Keratinocyte (primary cell): ENCODE data around the gene BCAS3. TPM values are rescaled to one million over a fixed set of nuclear protein-coding genes. Genes with fewer than 3 reads are reported as not detected.

ENCODE experiments used
- DNase-seq: peaks from one replicate; pipeline ENCODE4 v3.0.0-alpha.2; 2011; ENCODE audit warnings: low read depth, missing footprints, low spot score
- FAIRE-seq: peaks from 2 replicates; lab custom pipeline; 2011; peaks lifted over from hg19 to GRCh38; lab: Jason Lieb, UNC
- H2AFZ ChIP-seq: 2 replicates; pipeline ENCODE4 v1.6.0; 2012; ENCODE audit warnings: low read length, control low read depth, inconsistent platforms; ENCODE audit not compliant: control insufficient read depth
- H3K27ac ChIP-seq: 2 replicates; pipeline ENCODE4 v1.5.1; 2011; ENCODE audit warnings: low read length; ENCODE audit not compliant: control insufficient read depth, insufficient read depth
- H3K27me3 ChIP-seq: 3 replicates; pipeline ENCODE4 v1.6.0; 2011; ENCODE audit warnings: low read length; ENCODE audit not compliant: control insufficient read depth, insufficient read depth; ENCODE audit errors: extremely low read depth
- H3K36me3 ChIP-seq, 2 experiments: 2 replicates in 1 of 2; 3 replicates in 1 of 2; pipeline ENCODE4 v1.5.1; 2011; ENCODE audit warnings: low read length in 2 of 2, mild to moderate bottlenecking in 1 of 2; ENCODE audit not compliant: control insufficient read depth in 2 of 2, insufficient read depth in 2 of 2; ENCODE audit errors: extremely low read depth in 1 of 2
- H3K4me1 ChIP-seq: 3 replicates; pipeline ENCODE4 v1.5.1; 2011; ENCODE audit warnings: low read length; ENCODE audit not compliant: control insufficient read depth, insufficient read depth; ENCODE audit errors: extremely low read depth
- H3K4me2 ChIP-seq: 3 replicates; pipeline ENCODE4 v1.6.0; 2011; ENCODE audit warnings: low read depth, low read length; ENCODE audit not compliant: control insufficient read depth, insufficient read depth; ENCODE audit errors: extremely low read depth
- H3K4me3 ChIP-seq, 3 experiments: fragments of 200-600 bp in 1 of 3; sonication (generic) in 1 of 3; 2 replicates in 2 of 3; 3 replicates in 1 of 3; pipeline ENCODE4 v1.5.1; 2011 to 2016; ENCODE audit warnings: low read length in 3 of 3, mild to moderate bottlenecking in 3 of 3, control low read depth in 2 of 3, inconsistent platforms in 1 of 3, low read depth in 1 of 3, mixed read lengths in 1 of 3, mixed run types in 1 of 3, moderate library complexity in 1 of 3; ENCODE audit not compliant: control insufficient read depth in 2 of 3, insufficient read depth in 2 of 3; ENCODE audit errors: extremely low read depth in 1 of 3
- H3K79me2 ChIP-seq: 2 replicates; pipeline ENCODE4 v1.6.0; 2012; ENCODE audit warnings: low read length; ENCODE audit not compliant: control insufficient read depth, insufficient read depth
- H3K9ac ChIP-seq: 3 replicates; pipeline ENCODE4 v1.6.0; 2011; ENCODE audit warnings: low read length; ENCODE audit not compliant: control insufficient read depth, insufficient read depth; ENCODE audit errors: extremely low read depth
- H3K9me1 ChIP-seq: 3 replicates; pipeline ENCODE4 v1.6.0; 2011; ENCODE audit warnings: low read length; ENCODE audit not compliant: control insufficient read depth, insufficient read depth; ENCODE audit errors: extremely low read depth
- H3K9me3 ChIP-seq: 2 replicates; pipeline ENCODE4 v1.5.1; 2012; ENCODE audit warnings: low read depth, low read length; ENCODE audit not compliant: control insufficient read depth
- H4K20me1 ChIP-seq: 3 replicates; pipeline ENCODE4 v1.6.0; 2011; ENCODE audit warnings: low read length; ENCODE audit not compliant: control insufficient read depth, insufficient read depth; ENCODE audit errors: extremely low read depth
- EZH2 ChIP-seq: IDR thresholded peaks from one replicate; pipeline ENCODE4 v1.6.1; 2012; ENCODE audit warnings: inconsistent platforms, mild to moderate bottlenecking, low read length, moderate library complexity
- dilution Hi-C: fragments of 300-500 bp; cut with MboI; formaldehyde crosslinking; loops from one replicate; pipeline ENCODE4 v1.7.0; 2020; ENCODE audit warnings: low sequenced_read_pairs; ENCODE audit not compliant: extremely low pct_ligation_motif_present
- polyA plus RNA-seq, 5 experiments: library from polyadenylated mRNA; depleted of rRNA in 3 of 5; stranded (reverse) in 3 of 5; stranded (forward) in 1 of 5; unstranded in 1 of 5; fragments of >200 nt; gene quantifications; 1 replicate in 1 of 5; 2 replicates in 3 of 5; 3 replicates in 1 of 5; pipeline versions ENCODE4 v1.2.1 to v1.2.3, GENCODE V29; 2011 to 2012; ENCODE audit warnings: missing spikeins in 2 of 5, low read depth in 1 of 5, low replicate concordance in 1 of 5
- TF ChIP-seq, protein P1 (sequence below), 3 experiments: IDR thresholded peaks in 1 of 3; conservative IDR thresholded peaks in 1 of 3; optimal IDR thresholded peaks in 1 of 3; 2 replicates in 2 of 3; 3 replicates in 1 of 3; pipeline versions ENCODE3 to v1.5.1; 2011; ENCODE audit warnings: low read length in 3 of 3, mild to moderate bottlenecking in 3 of 3, moderate library complexity in 2 of 3, control low read depth in 1 of 3, inconsistent platforms in 1 of 3; ENCODE audit not compliant: insufficient read depth in 2 of 3; ENCODE audit errors: extremely low read depth in 1 of 3

BCAS3 gene
- polyA plus RNA-seq, 1 donor (not counting 4 experiments of a cell fraction or from before 2014, with no cell fraction given): 11.8 TPM

- no peaks in the 10 kb centered on the region for H3K9me3 ChIP-seq
- H2AFZ ChIP-seq: no peak overlapping the region
- no peak for DNase-seq
- no peak overlapping the region for H3K27ac ChIP-seq
- no peaks in the 10 kb centered on the region for H3K4me1 ChIP-seq
- no peaks in the 10 kb centered on the region for H3K79me2 ChIP-seq
- no peak overlapping the region for H3K4me3 ChIP-seq
- no peaks in the 10 kb centered on the region for H4K20me1 ChIP-seq
- no peaks in the 10 kb centered on the region for H3K9me1 ChIP-seq
- no peaks in the 10 kb centered on the region for H3K36me3 ChIP-seq
- H3K27me3 ChIP-seq: no peaks in the 10 kb centered on the region
- TF ChIP-seq, protein P1, sequence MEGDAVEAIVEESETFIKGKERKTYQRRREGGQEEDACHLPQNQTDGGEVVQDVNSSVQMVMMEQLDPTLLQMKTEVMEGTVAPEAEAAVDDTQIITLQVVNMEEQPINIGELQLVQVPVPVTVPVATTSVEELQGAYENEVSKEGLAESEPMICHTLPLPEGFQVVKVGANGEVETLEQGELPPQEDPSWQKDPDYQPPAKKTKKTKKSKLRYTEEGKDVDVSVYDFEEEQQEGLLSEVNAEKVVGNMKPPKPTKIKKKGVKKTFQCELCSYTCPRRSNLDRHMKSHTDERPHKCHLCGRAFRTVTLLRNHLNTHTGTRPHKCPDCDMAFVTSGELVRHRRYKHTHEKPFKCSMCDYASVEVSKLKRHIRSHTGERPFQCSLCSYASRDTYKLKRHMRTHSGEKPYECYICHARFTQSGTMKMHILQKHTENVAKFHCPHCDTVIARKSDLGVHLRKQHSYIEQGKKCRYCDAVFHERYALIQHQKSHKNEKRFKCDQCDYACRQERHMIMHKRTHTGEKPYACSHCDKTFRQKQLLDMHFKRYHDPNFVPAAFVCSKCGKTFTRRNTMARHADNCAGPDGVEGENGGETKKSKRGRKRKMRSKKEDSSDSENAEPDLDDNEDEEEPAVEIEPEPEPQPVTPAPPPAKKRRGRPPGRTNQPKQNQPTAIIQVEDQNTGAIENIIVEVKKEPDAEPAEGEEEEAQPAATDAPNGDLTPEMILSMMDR (optimal IDR thresholded peaks at IDR 0.05 in 1 of 3, IDR thresholded peaks at IDR 0.05 in 1 of 3, conservative IDR thresholded peaks at IDR 0.05 in 1 of 3; ENCODE audit: extremely low read depth in 1 of 3, insufficient read depth in 2 of 3, low read length in 3 of 3): no peak
- no peak for TF ChIP-seq EZH2
- H3K4me2 ChIP-seq: no peak overlapping the region
- no peak for FAIRE-seq
- H3K9ac ChIP-seq: no peak overlapping the region
- dilution Hi-C loops: no loop called here
Measured at GRCh38 chr17:61127960-61128359, 450.3 kb downstream of the BCAS3 start.

DNA sequence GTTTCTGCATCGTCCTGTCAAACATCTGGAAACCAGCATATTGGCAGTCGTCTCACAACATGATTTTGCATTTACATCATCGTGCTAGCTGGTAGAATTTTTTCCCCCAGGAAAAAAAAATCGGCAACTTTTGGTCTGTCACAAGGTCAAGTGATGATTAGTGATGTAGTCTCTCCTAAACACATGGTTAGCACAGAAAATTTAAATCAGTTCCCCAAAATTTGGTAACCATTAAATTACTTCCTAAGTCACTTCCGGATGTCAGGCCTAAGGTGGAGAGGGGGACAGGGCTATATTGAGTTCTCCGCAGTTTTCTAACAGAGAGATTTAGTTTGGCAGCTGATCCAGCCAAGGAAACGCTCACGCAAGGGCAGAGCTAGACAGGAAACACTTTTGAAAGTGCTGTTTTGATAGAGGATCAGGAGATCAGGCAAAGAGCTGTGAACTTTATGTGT, 451.0 kb downstream of the BCAS3 start:
- H3K4me1 ChIP-seq: no peaks in the 10 kb centered on the region
- FAIRE-seq (no peak), DNase-seq (no peak)
- H3K9ac ChIP-seq: no peak overlapping the region
- H3K9me1 ChIP-seq: no peaks in the 10 kb centered on the region
- dilution Hi-C loops: no loop called here
- no peaks in the 10 kb centered on the region for H3K9me3 ChIP-seq
- H3K27me3 ChIP-seq: no peaks in the 10 kb centered on the region
- H3K27ac ChIP-seq: no peak overlapping the region
- no peaks in the 10 kb centered on the region for H4K20me1 ChIP-seq
- no peak overlapping the region for H2AFZ ChIP-seq
- no peaks in the 10 kb centered on the region for H3K36me3 ChIP-seq
- H3K79me2 ChIP-seq: no peaks in the 10 kb centered on the region
- no peak for TF ChIP-seq EZH2
- TF ChIP-seq, protein P1 (optimal IDR thresholded peaks at IDR 0.05 in 1 of 3, IDR thresholded peaks at IDR 0.05 in 1 of 3, conservative IDR thresholded peaks at IDR 0.05 in 1 of 3; ENCODE audit: extremely low read depth in 1 of 3, insufficient read depth in 2 of 3, low read length in 3 of 3): no peak
- H3K4me3 ChIP-seq: no peak overlapping the region
- H3K4me2 ChIP-seq: no peak overlapping the region
